ENCODE measurements around the gene GLO1.

GLO1 gene

DNA sequence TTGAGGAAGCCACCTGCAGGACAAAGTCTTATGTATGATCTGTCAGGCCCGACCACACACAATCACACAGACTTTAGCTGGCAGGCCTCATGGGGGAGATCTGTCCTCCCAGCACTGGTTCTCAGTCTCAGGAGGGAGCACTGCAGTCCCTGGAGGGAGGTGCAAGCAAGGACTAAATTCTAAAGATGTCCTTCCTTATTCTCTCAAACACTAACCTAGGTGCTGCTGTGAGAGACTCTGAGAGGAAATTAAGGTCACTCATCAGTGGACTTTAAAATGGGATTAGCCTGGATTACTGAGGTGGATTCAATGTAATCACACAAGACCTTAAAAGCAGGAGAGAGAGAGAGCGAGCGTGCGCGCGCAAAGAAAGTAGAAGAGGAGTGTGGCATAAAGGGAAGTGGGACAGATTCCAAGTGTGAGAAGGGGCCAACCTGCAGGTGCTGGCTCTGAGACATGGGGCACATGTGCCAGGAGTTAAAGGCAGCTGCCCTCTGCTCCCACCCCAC lies 14.3 kb downstream of the GLO1 start:
- no peak for TF ChIP-seq GATA3 (IDR thresholded peaks at IDR 0.05; ENCODE audit: low read depth, low read length)
- TF ChIP-seq GATA2 (IDR thresholded peaks at IDR 0.05; ENCODE audit: low read depth, low read length): no peak

DNA sequence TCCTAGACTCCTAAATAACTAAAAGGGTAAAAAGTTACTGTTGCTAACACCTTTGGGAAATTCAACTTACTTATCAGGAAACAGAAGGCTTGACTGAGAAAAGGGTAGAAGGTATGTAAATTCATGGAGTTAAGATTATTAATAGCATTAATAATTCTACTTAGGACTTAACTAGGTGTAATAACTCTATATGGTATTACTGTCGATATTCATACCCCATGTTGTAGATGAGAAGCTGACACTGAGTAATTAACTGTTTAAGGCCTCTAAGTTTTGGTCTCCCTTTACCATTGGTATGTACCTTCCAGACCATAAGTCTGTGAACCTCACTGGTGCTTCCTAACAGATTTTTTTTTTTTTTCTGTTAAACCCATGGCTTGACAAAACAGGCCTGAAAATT lies 15.4 kb downstream of the GLO1 start:
- TF ChIP-seq GATA3 (IDR thresholded peaks at IDR 0.05; ENCODE audit: low read depth, low read length): no peak
- TF ChIP-seq GATA2 (IDR thresholded peaks at IDR 0.05; ENCODE audit: low read depth, low read length): no peak

DNA sequence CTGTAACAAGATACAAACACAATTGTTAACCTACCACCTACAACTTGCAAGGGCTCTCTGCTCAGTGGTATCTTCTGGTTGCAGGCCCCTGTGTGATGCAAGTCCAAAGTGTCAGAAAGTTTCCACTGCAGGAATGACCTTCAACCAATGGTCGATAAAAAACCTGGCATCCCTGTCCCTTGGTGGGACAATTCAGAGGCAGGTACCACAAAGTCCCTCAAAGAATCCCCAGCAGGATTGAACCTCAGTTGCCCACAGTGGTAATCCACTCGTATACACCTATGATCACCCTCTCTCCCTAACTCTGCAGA lies 15.9 kb downstream of the GLO1 start:
- no peak for TF ChIP-seq GATA3 (IDR thresholded peaks at IDR 0.05; ENCODE audit: low read depth, low read length)
- no peak for TF ChIP-seq GATA2 (IDR thresholded peaks at IDR 0.05; ENCODE audit: low read depth, low read length)

DNA sequence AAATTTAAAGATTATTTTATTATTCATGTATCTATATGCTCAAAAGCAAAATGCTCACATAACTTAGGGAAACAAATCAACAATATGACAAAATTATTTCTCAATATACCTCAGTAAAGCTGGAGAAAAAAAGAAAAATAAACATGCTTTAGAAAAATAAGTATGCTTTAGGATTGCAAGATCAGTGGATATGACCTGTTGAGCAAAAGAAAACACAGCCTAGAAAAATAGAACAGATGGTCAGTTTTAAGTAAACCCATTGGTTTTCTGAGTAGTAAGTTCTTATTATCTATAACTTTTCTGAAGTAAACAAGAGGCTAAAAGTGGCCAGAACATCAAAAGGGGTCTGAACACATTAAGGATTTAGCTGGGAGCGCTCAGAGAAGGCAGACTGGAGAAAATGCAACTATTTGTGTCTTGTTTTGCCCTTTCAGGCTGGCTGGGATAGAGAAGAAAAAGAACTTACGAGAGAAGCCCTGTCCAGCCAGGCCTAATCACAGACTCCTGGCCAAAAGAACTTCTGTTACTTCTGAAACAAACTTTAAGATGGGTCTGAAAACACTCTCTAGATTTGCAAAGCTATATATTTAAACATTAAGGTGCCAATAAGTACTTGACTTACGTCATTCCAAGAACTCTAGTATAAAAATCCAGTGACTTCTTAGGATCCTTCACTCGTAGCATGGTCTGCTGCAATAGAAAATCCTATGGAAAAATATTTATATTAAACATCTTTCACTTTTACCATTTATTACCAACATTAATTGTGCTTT lies 16.5 kb downstream of the GLO1 start:
- no peak for TF ChIP-seq GATA2 (IDR thresholded peaks at IDR 0.05; ENCODE audit: low read depth, low read length)
- TF ChIP-seq GATA3 (IDR thresholded peaks at IDR 0.05; ENCODE audit: low read depth, low read length): no peak

DNA sequence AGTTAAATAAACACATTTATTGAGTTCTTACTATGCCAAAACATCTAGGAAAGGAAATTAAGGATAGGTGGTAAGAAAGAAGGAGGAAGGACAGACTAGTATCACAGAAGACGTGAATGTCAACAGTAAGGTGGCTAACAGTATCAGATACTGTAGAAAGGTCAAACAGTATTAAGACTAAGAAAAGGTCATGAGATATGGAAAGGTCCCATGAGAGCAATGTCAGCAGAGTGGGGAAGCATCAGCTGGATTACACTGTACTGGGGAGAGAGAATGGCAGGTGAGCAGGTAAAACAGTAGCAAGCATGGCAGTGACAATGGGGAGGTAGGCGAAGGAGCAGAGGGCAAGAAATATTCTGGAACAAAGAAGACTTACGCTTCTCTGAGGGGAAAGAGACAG lies 18.0 kb downstream of the GLO1 start:
- TF ChIP-seq GATA3 (IDR thresholded peaks at IDR 0.05; ENCODE audit: low read depth, low read length) (no peak), GATA2 (IDR thresholded peaks at IDR 0.05; ENCODE audit: low read depth, low read length) (no peak)

DNA sequence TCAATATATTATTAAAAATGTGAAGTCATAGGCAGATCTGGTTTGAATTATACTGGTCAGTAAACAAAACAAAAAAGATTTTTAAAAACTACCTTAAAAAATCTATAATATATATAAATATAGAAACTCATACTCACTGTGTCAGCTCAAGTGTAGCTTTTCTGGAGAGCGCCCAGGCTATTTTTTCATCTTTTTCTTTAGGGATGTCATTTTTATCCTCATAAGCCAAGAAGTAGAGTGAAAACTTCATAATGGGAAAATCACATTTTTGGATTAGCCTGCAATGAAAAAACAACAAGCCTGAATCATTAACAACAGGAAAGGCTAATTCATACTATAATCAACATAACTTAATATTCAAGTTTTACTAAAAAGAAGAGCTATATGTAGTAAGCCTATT lies 18.7 kb downstream of the GLO1 start:
- TF ChIP-seq GATA3 (IDR thresholded peaks at IDR 0.05; ENCODE audit: low read depth, low read length): no peak
- no peak for TF ChIP-seq GATA2 (IDR thresholded peaks at IDR 0.05; ENCODE audit: low read depth, low read length)

DNA sequence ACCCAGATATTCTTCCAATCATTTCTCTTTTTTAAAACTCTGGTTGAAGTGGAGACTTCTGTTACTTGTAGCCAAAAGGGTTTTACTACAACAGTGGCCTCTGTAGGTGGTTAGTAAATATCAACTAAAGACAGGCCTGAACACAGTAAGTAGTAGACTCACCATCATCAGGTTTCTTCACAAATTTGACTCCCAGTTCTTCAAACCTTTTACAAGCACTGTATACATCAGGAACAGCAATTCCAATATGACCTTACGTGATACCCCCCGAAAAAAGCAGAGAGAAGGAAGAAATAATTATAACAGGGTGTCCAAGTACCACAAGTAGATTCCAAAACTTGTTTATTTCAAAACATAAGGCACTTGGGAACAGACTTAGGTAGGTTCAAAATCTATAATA lies 21.1 kb downstream of the GLO1 start:
- no peak for TF ChIP-seq GATA2 (IDR thresholded peaks at IDR 0.05; ENCODE audit: low read depth, low read length)
- no peak for TF ChIP-seq GATA3 (IDR thresholded peaks at IDR 0.05; ENCODE audit: low read depth, low read length)

DNA sequence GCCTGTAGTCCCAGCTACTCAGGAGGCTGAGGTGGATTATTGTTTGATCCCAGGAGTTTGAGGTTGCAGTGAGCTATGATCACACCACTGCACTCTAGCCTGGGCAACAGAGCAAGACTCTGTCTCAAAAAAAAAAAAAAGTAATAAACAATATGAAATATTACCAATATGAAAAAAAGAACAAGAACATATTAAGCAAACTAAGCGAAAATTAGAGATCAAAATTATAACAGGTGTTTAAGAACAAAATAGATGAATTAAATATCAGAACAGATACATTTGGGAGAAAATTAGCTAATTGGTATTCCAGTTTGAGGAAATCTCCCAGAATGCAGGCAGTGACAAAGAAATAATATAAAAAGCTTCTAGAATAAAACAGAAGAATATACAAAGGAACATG lies 23.3 kb downstream of the GLO1 start:
- TF ChIP-seq GATA3 (IDR thresholded peaks at IDR 0.05; ENCODE audit: low read depth, low read length) (no peak), GATA2 (IDR thresholded peaks at IDR 0.05; ENCODE audit: low read depth, low read length) (no peak)

DNA sequence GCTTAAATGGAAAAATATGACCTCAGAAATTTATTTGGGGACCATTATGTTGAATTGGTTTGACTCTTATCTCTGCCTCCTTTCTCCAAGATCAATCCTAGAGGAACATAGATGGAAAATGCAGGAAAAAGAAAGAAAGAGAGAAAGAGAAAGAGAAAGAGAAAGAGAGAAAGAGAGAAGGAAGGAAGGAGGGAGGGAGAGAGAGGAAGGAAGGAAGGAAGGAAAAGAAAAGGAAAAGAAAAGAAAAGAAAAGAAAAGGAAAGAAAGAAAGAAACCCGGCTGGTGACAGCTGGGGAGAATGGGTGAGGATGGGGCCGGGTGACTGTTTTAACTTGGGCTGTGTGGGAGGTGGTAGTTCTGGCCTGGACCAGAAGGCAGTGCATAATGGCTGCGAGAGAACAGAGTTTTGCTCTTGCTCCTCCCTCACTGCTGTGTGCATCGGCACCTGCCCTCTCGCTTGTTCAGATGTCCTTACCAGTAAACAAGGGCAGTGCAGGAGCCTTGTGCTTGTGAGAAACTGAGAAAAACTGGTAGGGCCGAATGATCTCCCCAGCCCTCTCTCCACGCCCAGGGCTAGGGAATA lies 24.7 kb downstream of the GLO1 start:
- TF ChIP-seq GATA3 (IDR thresholded peaks at IDR 0.05; ENCODE audit: low read depth, low read length): no peak
- TF ChIP-seq GATA2 (IDR thresholded peaks at IDR 0.05; ENCODE audit: low read depth, low read length): no peak

DNA sequence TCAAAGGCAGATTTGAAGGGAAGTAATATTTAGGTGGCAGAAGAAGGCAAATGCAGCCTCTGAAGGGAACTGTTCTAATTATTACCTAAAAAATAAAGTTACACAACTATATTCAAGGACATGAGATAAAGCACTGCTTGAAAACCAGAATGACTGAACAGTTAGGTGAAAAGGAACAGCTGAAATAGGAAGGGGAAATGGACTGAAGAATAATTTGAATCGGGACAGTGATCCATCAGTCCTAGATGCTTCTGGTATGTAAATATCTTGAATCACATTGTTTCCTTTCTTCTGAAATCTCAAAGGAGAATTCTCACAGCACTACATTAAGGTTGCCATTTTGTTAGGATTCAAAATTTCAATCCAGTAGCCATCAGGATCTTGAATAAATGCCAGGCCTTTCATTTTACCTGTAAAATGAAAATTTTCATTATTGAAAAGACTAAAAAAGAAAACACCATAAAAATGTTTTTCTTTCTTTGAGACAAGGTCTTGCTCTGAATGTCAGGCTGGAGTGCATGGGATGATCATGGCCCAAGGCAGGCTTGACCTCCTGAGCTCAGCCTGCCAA lies 25.9 kb downstream of the GLO1 start:
- TF ChIP-seq GATA2 (IDR thresholded peaks at IDR 0.05; ENCODE audit: low read depth, low read length) (no peak), GATA3 (IDR thresholded peaks at IDR 0.05; ENCODE audit: low read depth, low read length) (no peak)

DNA sequence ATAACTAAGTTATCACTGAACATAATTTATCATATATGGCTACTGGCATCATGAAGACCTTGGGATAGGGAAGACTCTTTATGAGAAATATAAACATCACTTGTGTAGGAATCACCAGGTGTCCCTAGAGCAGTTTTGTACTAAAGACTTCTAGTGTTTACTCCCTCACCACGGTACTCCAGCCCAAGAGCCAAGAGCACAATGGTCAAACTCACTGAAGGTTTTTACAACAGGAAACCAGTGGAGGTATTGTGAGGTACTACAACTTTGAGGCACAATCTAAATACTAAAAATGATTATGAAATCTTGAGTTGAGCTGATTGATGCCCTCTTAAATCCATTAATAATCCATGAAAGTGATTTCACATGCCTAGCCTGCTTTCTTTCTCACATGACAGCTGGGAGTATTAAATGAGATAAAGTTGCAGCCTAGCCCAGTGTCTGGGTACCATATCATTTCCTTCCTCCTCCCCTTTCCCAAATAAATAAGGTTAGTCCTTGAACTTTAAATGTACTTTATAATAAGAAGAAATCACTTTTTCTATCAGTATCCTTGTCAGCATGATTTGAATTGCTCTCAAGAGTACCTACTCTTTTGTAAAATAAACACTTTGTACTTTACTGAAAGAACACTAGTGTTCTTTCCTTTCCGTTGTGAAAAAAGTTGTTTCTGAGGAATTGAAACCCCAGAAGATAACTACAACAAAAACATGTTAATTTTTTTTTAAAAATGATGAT lies 26.5 kb downstream of the GLO1 start:
- no peak for TF ChIP-seq GATA3 (IDR thresholded peaks at IDR 0.05; ENCODE audit: low read depth, low read length)
- TF ChIP-seq GATA2 (IDR thresholded peaks at IDR 0.05; ENCODE audit: low read depth, low read length): no peak

DNA sequence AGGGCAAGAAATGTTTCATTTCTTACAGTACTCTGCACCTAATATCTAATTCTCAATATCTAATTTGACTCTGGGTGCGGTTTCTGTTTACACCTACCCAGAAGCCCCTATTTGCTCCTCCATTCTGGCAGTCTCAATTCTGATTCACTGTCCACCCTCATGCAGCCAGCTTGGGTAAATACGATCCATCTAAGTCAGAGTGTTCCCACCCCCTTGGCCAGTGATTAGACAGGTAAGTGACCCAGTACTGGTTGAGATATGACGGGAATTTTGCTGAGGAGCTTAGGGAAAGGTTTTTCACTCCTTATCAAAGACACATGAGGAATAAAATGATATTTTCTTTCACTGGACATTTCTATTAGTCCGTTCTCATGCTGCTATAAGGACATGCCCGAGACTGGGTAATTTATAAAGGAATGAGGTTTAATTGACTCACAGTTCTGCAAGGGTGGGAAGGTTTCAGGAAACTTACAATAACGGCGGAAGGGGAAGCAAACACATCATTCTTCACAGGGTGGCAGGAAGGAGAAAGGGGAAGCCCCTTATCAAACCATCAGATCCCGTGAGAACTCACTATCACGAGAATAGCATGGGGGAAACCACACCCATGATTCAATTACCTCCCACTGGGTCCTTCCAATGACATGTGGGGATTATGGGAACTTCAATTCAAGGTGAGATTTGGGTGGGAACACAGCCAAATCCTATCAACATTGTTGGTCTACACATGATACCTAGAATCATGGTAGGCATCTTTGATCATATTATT lies 29.4 kb downstream of the GLO1 start:
- TF ChIP-seq GATA3 (IDR thresholded peaks at IDR 0.05; ENCODE audit: low read depth, low read length) (no peak), GATA2 (IDR thresholded peaks at IDR 0.05; ENCODE audit: low read depth, low read length) (no peak)

DNA sequence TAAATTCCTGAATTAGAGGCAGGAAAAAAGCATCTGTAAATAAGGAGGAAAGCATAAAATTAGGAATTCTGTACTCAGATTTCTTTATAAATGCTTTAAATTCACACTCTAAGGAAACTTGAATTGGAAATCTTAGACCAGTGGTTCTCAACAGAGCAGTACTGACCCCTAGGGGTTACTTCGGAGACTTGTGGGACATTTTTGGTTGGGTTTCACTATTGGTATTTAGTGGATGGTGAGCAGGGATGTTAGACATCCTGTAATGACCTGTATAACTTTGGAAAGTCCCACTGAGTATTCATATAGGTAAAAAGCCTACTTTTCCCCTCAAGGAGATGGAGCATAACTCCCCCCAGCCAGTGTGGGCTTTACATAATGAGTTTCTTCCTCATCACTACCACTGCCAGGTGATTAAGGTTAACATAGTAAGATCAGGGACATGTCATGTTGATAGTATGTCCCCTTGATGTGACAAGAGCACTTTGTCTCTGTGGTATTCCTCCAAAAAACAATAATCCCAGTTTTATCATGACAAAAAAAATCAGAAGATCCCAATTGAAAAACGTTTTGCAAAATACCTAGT lies 31.0 kb downstream of the GLO1 start:
- no peak for TF ChIP-seq GATA3 (IDR thresholded peaks at IDR 0.05; ENCODE audit: low read depth, low read length)
- no peak for TF ChIP-seq GATA2 (IDR thresholded peaks at IDR 0.05; ENCODE audit: low read depth, low read length)

Measured in SH-SY5Y (cell line).